ENCODE results near the gene ACACA. TPM values are rescaled to one million over a fixed set of nuclear protein-coding genes. Genes with fewer than 3 reads are reported as not detected.

The ACACA gene
- polyA plus RNA-seq, 3 donors, result 37.2 to 43.9 (median 43.6) TPM

- DNase-seq (ENCODE audit: extremely low read depth in 1 of 11, low read depth in 9 of 11, low spot score in 4 of 11), result no peak
Measured at GRCh38 chr17:37207103-37207502, 199.5 kb downstream of the ACACA start.

- DNase-seq (ENCODE audit: extremely low read depth in 1 of 11, low read depth in 9 of 11, low spot score in 4 of 11), result no peak
Measured at GRCh38 chr17:37206299-37206698, 200.3 kb downstream of the ACACA start.

GRCh38 chr17:37200497-37200896, 206.1 kb downstream of the ACACA start:
- DNase-seq (ENCODE audit: extremely low read depth in 1 of 11, low read depth in 9 of 11, low spot score in 4 of 11), result no peak

- no peak for DNase-seq (ENCODE audit: extremely low read depth in 1 of 11, low read depth in 9 of 11, low spot score in 4 of 11)
Measured at GRCh38 chr17:37197336-37197735, 209.3 kb downstream of the ACACA start.

GRCh38 chr17:37194208-37194607, 212.4 kb downstream of the ACACA start:
- DNase-seq (ENCODE audit: extremely low read depth in 1 of 11, low read depth in 9 of 11, low spot score in 4 of 11), result no peak

GRCh38 chr17:37191219-37191618, 215.4 kb downstream of the ACACA start:
- DNase-seq (ENCODE audit: extremely low read depth in 1 of 11, low read depth in 9 of 11, low spot score in 4 of 11), result no peak

GRCh38 chr17:37190493-37190892, 216.1 kb downstream of the ACACA start:
- DNase-seq (ENCODE audit: extremely low read depth in 1 of 11, low read depth in 9 of 11, low spot score in 4 of 11), result no peak

- no peak for DNase-seq (ENCODE audit: extremely low read depth in 1 of 11, low read depth in 9 of 11, low spot score in 4 of 11)
Measured at GRCh38 chr17:37188157-37188556, 218.5 kb downstream of the ACACA start.

GRCh38 chr17:37187262-37187661, 219.4 kb downstream of the ACACA start:
- DNase-seq (ENCODE audit: extremely low read depth in 1 of 11, low read depth in 9 of 11, low spot score in 4 of 11), result no peak

- no peak for DNase-seq (ENCODE audit: extremely low read depth in 1 of 11, low read depth in 9 of 11, low spot score in 4 of 11)
Measured at GRCh38 chr17:37182786-37183465, 223.7 kb downstream of the ACACA start.

- no peak for DNase-seq (ENCODE audit: extremely low read depth in 1 of 11, low read depth in 9 of 11, low spot score in 4 of 11)
Measured at GRCh38 chr17:37180376-37180775, 226.3 kb downstream of the ACACA start.

GRCh38 chr17:37179893-37180292, 226.7 kb downstream of the ACACA start:
- DNase-seq (ENCODE audit: extremely low read depth in 1 of 11, low read depth in 9 of 11, low spot score in 4 of 11), result no peak

- DNase-seq (ENCODE audit: extremely low read depth in 1 of 11, low read depth in 9 of 11, low spot score in 4 of 11), result peak in 1 of 11 donors; percentile 9
Measured at GRCh38 chr17:37177254-37177870, 229.3 kb downstream of the ACACA start.

GRCh38 chr17:37176723-37177122, 229.9 kb downstream of the ACACA start:
- DNase-seq (ENCODE audit: extremely low read depth in 1 of 11, low read depth in 9 of 11, low spot score in 4 of 11), result no peak

GRCh38 chr17:37174205-37174604, 232.4 kb downstream of the ACACA start:
- DNase-seq (ENCODE audit: extremely low read depth in 1 of 11, low read depth in 9 of 11, low spot score in 4 of 11), result peak; percentile 13 to 55 (median 33)

- DNase-seq (ENCODE audit: extremely low read depth in 1 of 11, low read depth in 9 of 11, low spot score in 4 of 11), result no peak
Measured at GRCh38 chr17:37170881-37171425, 235.7 kb downstream of the ACACA start.

- DNase-seq (ENCODE audit: extremely low read depth in 1 of 11, low read depth in 9 of 11, low spot score in 4 of 11), result no peak
Measured at GRCh38 chr17:37168731-37169353, 237.8 kb downstream of the ACACA start.

- DNase-seq (ENCODE audit: extremely low read depth in 1 of 11, low read depth in 9 of 11, low spot score in 4 of 11), result no peak
Measured at GRCh38 chr17:37167756-37168155, 238.9 kb downstream of the ACACA start.

GRCh38 chr17:37164057-37164456, 242.6 kb downstream of the ACACA start:
- no peak for DNase-seq (ENCODE audit: extremely low read depth in 1 of 11, low read depth in 9 of 11, low spot score in 4 of 11)

GRCh38 chr17:37162800-37163199, 243.8 kb downstream of the ACACA start:
- DNase-seq (ENCODE audit: extremely low read depth in 1 of 11, low read depth in 9 of 11, low spot score in 4 of 11), result no peak

All from renal cortex interstitium (tissue), 11 donors.